Neural progenitor cell (in vitro differentiated cells): ENCODE results near the gene TSEN34. TPM values are rescaled to one million over a fixed set of nuclear protein-coding genes. Genes with fewer than 3 reads are reported as not detected.
A peak's percentile ranks its signal among the peaks of the same experiment; 100 is the strongest.
"Not testable (repeated sequence)": the region's sequence is repeated elsewhere in the genome, so short reads cannot be mapped to it uniquely, and the experiment has no call there.

ENCODE experiments used
- DNase-seq: peaks from one replicate; pipeline ENCODE4 v3.0.0-alpha.2; 2016; ENCODE audit warnings: low spot score
- H2AFZ ChIP-seq: fragments of 200-600 bp; sonication (generic); replicated peaks from 2 replicates; pipeline ENCODE4 v1.6.1; 2016; ENCODE audit warnings: antibody characterized with exemption
- H3F3A ChIP-seq: fragments of 200-600 bp; sonication (generic); 2 replicates; pipeline ENCODE4 v1.6.1; 2016; ENCODE audit warnings: antibody characterized with exemption, low read depth
- H3K27ac ChIP-seq: fragments of 200-600 bp; sonication (generic); 2 replicates; pipeline ENCODE4 v1.5.1; 2016; ENCODE audit warnings: mild to moderate bottlenecking
- H3K27me3 ChIP-seq: fragments of 200-600 bp; sonication (generic); 2 replicates; pipeline ENCODE4 v1.6.1; 2016; ENCODE audit warnings: mild to moderate bottlenecking, moderate library complexity
- H3K36me3 ChIP-seq: fragments of 200-600 bp; sonication (generic); 2 replicates; pipeline ENCODE4 v1.5.1; 2016
- H3K4me1 ChIP-seq: fragments of 200-600 bp; sonication (generic); 2 replicates; pipeline ENCODE4 v1.6.1; 2016; ENCODE audit warnings: mixed run types
- H3K4me2 ChIP-seq: fragments of 200-600 bp; sonication (generic); 2 replicates; pipeline ENCODE4 v1.6.1; 2016
- H3K4me3 ChIP-seq: fragments of 200-600 bp; sonication (generic); 2 replicates; pipeline ENCODE4 v1.5.1; 2016
- H3K79me2 ChIP-seq: fragments of 200-600 bp; sonication (generic); 2 replicates; pipeline ENCODE4 v1.6.1; 2016; ENCODE audit warnings: low read depth
- H3K9ac ChIP-seq: fragments of 200-600 bp; sonication (generic); 2 replicates; pipeline ENCODE4 v1.6.1; 2016
- H3K9me3 ChIP-seq: fragments of 200-600 bp; sonication (generic); 2 replicates; pipeline ENCODE4 v1.5.1; 2016; ENCODE audit warnings: low read depth
- H4K20me1 ChIP-seq: fragments of 200-600 bp; sonication (generic); 2 replicates; pipeline ENCODE4 v1.6.1; 2016; ENCODE audit warnings: low read depth
- H3K27ac Mint-ChIP-seq: 3 replicates; pipeline ENCODE4 v1.8.0; 2021; ENCODE audit warnings: mixed read lengths
- H3K27me3 Mint-ChIP-seq: 2 replicates; pipeline ENCODE4 v1.8.0; 2022; ENCODE audit warnings: low read depth, mild to moderate bottlenecking, inconsistent platforms, moderate library complexity, mixed read lengths; ENCODE audit not compliant: insufficient read depth
- H3K36me3 Mint-ChIP-seq: 3 replicates; pipeline ENCODE4 v1.8.0; 2021; ENCODE audit warnings: mixed read lengths
- H3K4me1 Mint-ChIP-seq: 3 replicates; pipeline ENCODE4 v1.8.0; 2021; ENCODE audit warnings: mixed read lengths
- H3K4me3 Mint-ChIP-seq: 3 replicates; pipeline ENCODE4 v1.8.0; 2021; ENCODE audit warnings: mild to moderate bottlenecking, moderate library complexity, mixed read lengths
- H3K9me3 Mint-ChIP-seq: 3 replicates; pipeline ENCODE4 v1.8.0; 2020; ENCODE audit warnings: mixed read lengths
- total RNA-seq: library from RNA; depleted of rRNA; stranded (reverse); fragments of >200 nt; gene quantifications from 2 replicates; pipeline ENCODE4 v1.2.3, GENCODE V29; 2015; ENCODE audit warnings: low replicate concordance

TSEN34 gene
- total RNA-seq, 1 donor from 2014 or later, result 10.3 TPM

DNA sequence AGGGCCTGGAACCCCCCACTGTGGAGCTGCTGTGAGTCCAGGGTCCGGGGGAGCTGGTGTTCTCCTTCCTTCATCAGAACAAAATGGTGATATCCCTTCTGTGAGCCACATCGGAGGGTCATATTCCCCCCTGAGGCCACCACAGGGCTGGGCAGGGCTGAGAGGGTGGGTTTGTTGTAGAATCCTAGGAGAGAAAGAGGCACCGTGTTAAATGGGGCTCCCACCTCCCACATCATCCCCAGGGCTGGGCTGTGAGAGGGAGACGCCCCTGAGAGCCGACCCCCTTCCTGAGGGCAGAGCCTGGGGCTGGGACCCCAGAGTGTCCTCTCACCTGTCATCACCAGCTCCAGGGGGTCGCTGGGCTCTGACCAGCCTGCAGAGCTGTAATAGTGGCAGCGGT is 30.8 kb downstream of the TSEN34 start:
- H3K4me1 Mint-ChIP-seq, result peaks cover 20% of the 10 kb centered on the region
- H3K36me3 ChIP-seq, H3K4me3 ChIP-seq, H3K9me3 ChIP-seq, H3K4me2 ChIP-seq, H2AFZ ChIP-seq, H3K79me2 ChIP-seq, DNase-seq, H3K4me3 Mint-ChIP-seq, H3K27ac Mint-ChIP-seq, H3K9me3 Mint-ChIP-seq, H4K20me1 ChIP-seq, H3K36me3 Mint-ChIP-seq, H3K4me1 ChIP-seq, H3K9ac ChIP-seq, H3F3A ChIP-seq, H3K27me3 Mint-ChIP-seq, H3K27ac ChIP-seq: not testable (repeated sequence)
- peaks cover 18% of the 10 kb centered on the region for H3K27me3 ChIP-seq

DNA sequence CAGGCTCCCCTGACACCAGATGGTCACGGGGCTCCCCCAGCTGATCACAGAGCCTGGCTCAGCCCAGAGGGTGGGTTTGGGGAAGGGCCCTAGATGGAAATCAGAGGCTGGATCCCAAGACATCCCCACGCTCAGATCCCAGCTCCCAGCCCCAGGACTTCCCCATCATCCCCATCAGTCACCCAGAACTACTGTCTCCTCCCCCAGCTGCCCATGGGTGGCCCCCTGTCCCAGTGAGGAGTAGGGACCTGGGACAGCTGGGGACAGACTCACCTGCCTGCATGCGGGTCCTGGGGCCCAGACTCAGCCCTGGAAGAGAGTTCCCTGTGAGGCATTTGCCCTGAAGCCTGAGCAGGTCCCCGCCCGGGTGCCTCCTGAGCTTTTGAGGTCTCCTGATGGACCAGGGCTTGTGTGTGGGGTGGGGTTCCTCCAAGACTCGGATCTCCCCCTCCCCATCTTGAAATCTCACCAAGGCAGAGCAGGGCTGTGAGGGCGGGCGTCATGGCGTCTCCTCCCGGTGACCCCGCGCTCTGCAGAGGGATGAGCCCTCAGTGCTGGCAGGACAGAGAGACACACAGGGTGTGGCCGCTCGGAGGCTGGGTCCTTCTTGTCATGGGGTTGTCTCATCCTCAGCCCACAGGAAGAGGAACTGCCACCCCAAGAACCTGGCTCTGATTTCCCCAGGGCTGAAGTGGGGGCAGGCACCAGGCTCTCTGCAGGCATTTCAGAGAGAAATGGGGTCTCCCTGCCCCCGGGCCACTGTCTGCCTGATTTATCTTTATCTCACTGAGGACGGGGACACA is 31.6 kb downstream of the TSEN34 start, which contains the start of gene LILRB3:
TSS of gene LILRB3 (minus strand) at position 534 of the 803 bp plus-strand sequence. CDS start at position 503, 31 bp downstream.
- not testable (repeated sequence) for H3K9me3 Mint-ChIP-seq, H3K36me3 ChIP-seq, H3K9ac ChIP-seq, H3K27me3 Mint-ChIP-seq, H3K27ac ChIP-seq, H3K9me3 ChIP-seq, H3K79me2 ChIP-seq, H3K4me3 ChIP-seq, DNase-seq, H3K4me2 ChIP-seq, H4K20me1 ChIP-seq, H3F3A ChIP-seq, H2AFZ ChIP-seq, H3K36me3 Mint-ChIP-seq, H3K4me1 ChIP-seq
- peaks cover 18% of the 10 kb centered on the region for H3K27me3 ChIP-seq
- Mint-ChIP-seq H3K27ac (peak within 1 kb of the TSS; percentile 66), H3K4me1 (peaks cover 15% of the 10 kb centered on the region), H3K4me3 (peak within 1 kb of the TSS; percentile 35)

DNA sequence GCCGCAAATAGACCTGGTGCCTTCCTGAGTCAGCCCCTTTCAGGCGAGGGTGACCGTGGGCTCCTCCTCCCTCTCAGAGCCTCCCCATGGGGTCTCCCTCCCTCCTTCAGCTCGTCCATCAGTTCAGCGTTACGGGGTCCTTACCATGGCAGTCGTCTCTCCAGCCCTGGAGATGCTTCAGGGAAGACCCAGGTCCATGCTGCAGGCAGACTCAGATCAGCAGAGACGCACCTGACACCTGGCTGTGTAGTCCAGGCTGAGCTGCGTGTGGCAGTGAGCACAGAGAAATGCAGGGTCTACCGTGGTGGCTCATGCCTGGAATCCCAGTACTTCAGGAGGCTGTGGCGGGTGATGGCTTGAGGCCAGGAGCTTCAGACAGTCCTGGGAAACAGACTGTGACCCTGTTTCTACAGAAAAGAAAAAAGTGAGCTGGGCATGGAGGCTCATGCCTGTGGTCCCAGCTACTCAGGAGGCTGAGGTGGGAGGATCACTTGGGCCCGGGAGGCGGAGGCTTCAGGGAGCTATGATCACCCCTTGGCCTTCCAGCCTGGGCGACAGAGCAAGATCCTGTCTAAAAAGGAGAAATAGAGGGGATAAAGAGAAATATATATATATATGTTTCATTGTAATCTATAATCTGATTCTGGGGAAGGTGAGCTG is 32.3 kb downstream of the TSEN34 start:
- Mint-ChIP-seq H3K27ac (peak overlapping the region; percentile 21), H3K4me3 (peak overlapping the region; percentile 35)
- H3K27me3 Mint-ChIP-seq, H3K36me3 Mint-ChIP-seq, H3K36me3 ChIP-seq, H3F3A ChIP-seq, DNase-seq, H4K20me1 ChIP-seq, H3K4me1 Mint-ChIP-seq, H3K9ac ChIP-seq, H2AFZ ChIP-seq, H3K4me1 ChIP-seq, H3K9me3 ChIP-seq, H3K79me2 ChIP-seq, H3K27ac ChIP-seq, H3K4me3 ChIP-seq, H3K4me2 ChIP-seq, H3K9me3 Mint-ChIP-seq: not testable (repeated sequence)
- peaks cover 18% of the 10 kb centered on the region for H3K27me3 ChIP-seq

DNA sequence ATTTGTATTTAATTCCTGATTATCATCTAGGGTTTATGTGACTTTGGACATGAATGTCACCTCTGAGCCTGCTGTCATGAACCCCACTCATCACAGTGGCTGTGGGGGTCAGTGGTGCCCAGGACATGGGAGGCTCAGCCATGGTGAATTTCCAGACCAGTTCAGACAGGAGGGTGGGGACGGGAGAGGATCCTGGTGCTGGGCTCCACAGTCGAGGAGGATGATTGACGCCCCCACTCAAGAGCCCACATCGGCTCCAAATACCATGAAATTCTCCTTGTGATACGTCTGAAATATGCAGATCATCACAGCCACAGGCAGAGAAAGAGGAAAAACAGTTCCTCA is 32.8 kb downstream of the TSEN34 start:
- not testable (repeated sequence) for H3K4me2 ChIP-seq, H4K20me1 ChIP-seq, H3K79me2 ChIP-seq, H3K27me3 Mint-ChIP-seq, H3F3A ChIP-seq, H3K9me3 ChIP-seq, H3K4me1 Mint-ChIP-seq, H2AFZ ChIP-seq, H3K4me3 Mint-ChIP-seq, H3K27ac ChIP-seq, H3K36me3 Mint-ChIP-seq, H3K4me3 ChIP-seq, DNase-seq, H3K36me3 ChIP-seq, H3K9me3 Mint-ChIP-seq, H3K4me1 ChIP-seq, H3K9ac ChIP-seq
- peak overlapping the region; percentile 66 for H3K27ac Mint-ChIP-seq
- peaks cover 20% of the 10 kb centered on the region for H3K27me3 ChIP-seq

DNA sequence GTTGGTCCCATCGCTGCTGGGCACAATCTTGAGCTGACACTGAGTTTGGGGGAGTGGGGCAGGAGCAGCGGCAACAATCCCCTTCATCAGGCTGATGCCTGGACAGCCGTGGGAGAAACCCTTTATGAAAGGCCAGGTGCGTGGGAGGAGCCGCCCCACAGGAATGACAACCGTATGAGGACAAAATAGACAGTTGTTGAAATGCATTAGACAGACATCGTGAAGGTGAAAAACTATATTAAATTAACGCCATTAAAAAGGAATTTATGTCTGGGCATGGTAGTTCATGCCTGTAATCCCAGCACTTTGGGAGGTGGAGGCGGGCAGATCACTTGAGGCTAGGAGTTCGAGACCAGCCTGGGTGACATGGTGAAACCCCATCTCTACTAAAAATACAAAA is 33.5 kb downstream of the TSEN34 start:
- H3K9me3 Mint-ChIP-seq, H3K27me3 Mint-ChIP-seq, H3K4me3 ChIP-seq, H3K36me3 Mint-ChIP-seq, H3K9me3 ChIP-seq, H3K4me1 ChIP-seq, DNase-seq, H3K27ac ChIP-seq, H3K4me1 Mint-ChIP-seq, H2AFZ ChIP-seq, H4K20me1 ChIP-seq, H3K4me2 ChIP-seq, H3K27ac Mint-ChIP-seq, H3F3A ChIP-seq, H3K4me3 Mint-ChIP-seq, H3K36me3 ChIP-seq, H3K79me2 ChIP-seq, H3K9ac ChIP-seq: not testable (repeated sequence)
- peaks cover 24% of the 10 kb centered on the region for H3K27me3 ChIP-seq
